ENCODE data around the gene LMX1B. TPM values are rescaled to one million over a fixed set of nuclear protein-coding genes. Genes with fewer than 3 reads are reported as not detected.

The LMX1B gene
- total and polyA plus RNA-seq, 2 of the 4 experiments (the other 2 are of a cell fraction), result not detected

- H3K18ac ChIP-seq (ENCODE audit: low read depth, low read length), result no peak overlapping the region
- WGBS, 2 experiments (ENCODE audit: extremely low coverage in 2 of 2, insufficient read length in 1 of 2), result 38% methylated on average over 2 of the region's 7 CpGs; no CpG with 5 or more reads in 1 of the 2 experiments
- no peak overlapping the region for H2BK15ac ChIP-seq (ENCODE audit: low read depth, low read length)
- no peak overlapping the region for H4K91ac ChIP-seq (ENCODE audit: insufficient read depth, low read depth, low read length)
- no peak overlapping the region for H2AK5ac ChIP-seq (ENCODE audit: low read depth, low read length)
- dilution Hi-C loops (cut with HindIII; ENCODE audit: low sequenced_read_pairs, unreplicated experiment), result no loop called here
- no peaks in the 10 kb centered on the region for H3K9me1 ChIP-seq (ENCODE audit: insufficient read depth, low read length)
- no peak overlapping the region for H3K14ac ChIP-seq (replicated peaks; ENCODE audit: low read depth, low read length)
- no TSS peak for BruUV-seq (replicated peaks)
- H2AFZ ChIP-seq (replicated peaks; ENCODE audit: low read length, poor library complexity), result no peak overlapping the region
- intact Hi-C loops (cut with micrococcal nuclease), result no loop called here
- H3K4me3 ChIP-seq (ENCODE audit: insufficient read depth, low read depth, low read length), result no peak overlapping the region
- no peak for ATAC-seq (ENCODE audit: low read depth)
- no peak overlapping the region for H2BK20ac ChIP-seq (ENCODE audit: low read depth, low read length)
- H3K27me3 ChIP-seq (ENCODE audit: control insufficient read depth, insufficient read depth, low read length), result peaks cover 73% of the 10 kb centered on the region
- H2BK5ac ChIP-seq (ENCODE audit: low read depth, low read length, poor library complexity, severe bottlenecking), result no peak overlapping the region
- no peak overlapping the region for H3K23ac ChIP-seq (ENCODE audit: low read depth, low read length)
- H3K79me1 ChIP-seq (ENCODE audit: low read depth in 1 of 2, low read length in 2 of 2), result no peaks in the 10 kb centered on the region
- no peak overlapping the region for H4K5ac ChIP-seq (ENCODE audit: low read depth, low read length)
- in situ Hi-C loops (cut with MboI; ENCODE audit: low sequenced_read_pairs), result no loop called here
- H4K20me1 ChIP-seq (ENCODE audit: insufficient read depth, low read length), result no peaks in the 10 kb centered on the region
- CTCF ChIA-PET, result interaction anchor here (0.6 kb wide), 1 partner anchor 8 kb away, joined by 3 read pairs; no protein-coding TSS in a partner anchor
- POLR2A ChIA-PET (ENCODE audit: unreplicated experiment), result no interaction called here
- H3K4me1 ChIP-seq (ENCODE audit: control insufficient read depth, insufficient read depth, low read length), result no peaks in the 10 kb centered on the region
- no peaks in the 10 kb centered on the region for H3K36me3 ChIP-seq (ENCODE audit: control insufficient read depth, insufficient read depth, low read length)
- H3K56ac ChIP-seq (ENCODE audit: extremely low read depth, insufficient read depth, low read length), result no peak overlapping the region
- no peak overlapping the region for H3K9ac ChIP-seq (ENCODE audit: low read depth, low read length)
- H3K4me2 ChIP-seq (ENCODE audit: low read depth, low read length), result no peak overlapping the region
- H3K27ac ChIP-seq (ENCODE audit: insufficient read depth, low read length), result no peak overlapping the region
- TF ChIP-seq POLR2A (IDR thresholded peaks at IDR 0.05; ENCODE audit: low read depth, low read length) (no peak), FOS (IDR thresholded peaks at IDR 0.05; ENCODE audit: low read depth, low read length) (no peak), CEBPB (IDR thresholded peaks at IDR 0.05; ENCODE audit: low read depth, low read length) (no peak), CHD1 (IDR thresholded peaks at IDR 0.05; ENCODE audit: low read depth, low read length) (no peak), MXI1 (IDR thresholded peaks at IDR 0.05; ENCODE audit: borderline replicate concordance, low read depth, low read length) (no peak), NFE2L2 (IDR thresholded peaks at IDR 0.05; ENCODE audit: low read depth, low read length) (no peak), RFX5 (IDR thresholded peaks at IDR 0.05; ENCODE audit: low read depth, low read length) (no peak), CTCF (conservative IDR thresholded peaks at IDR 0.05; ENCODE audit: low read depth, low read length) (no peak), MAFK (IDR thresholded peaks at IDR 0.05; ENCODE audit: low read depth, low read length) (no peak), BHLHE40 (IDR thresholded peaks at IDR 0.05; ENCODE audit: low read depth, low read length) (no peak), MAZ (IDR thresholded peaks at IDR 0.05; ENCODE audit: borderline replicate concordance, low read depth, low read length) (no peak), RAD21 (IDR thresholded peaks at IDR 0.05; ENCODE audit: low read length) (no peak), RCOR1 (IDR thresholded peaks at IDR 0.05; ENCODE audit: insufficient replicate concordance, low read length) (no peak), ELK1 (IDR thresholded peaks at IDR 0.05; ENCODE audit: borderline replicate concordance, low read depth, low read length) (no peak), SMC3 (IDR thresholded peaks at IDR 0.05; ENCODE audit: low read depth, low read length) (no peak)
- TF ChIP-seq, protein P1, sequence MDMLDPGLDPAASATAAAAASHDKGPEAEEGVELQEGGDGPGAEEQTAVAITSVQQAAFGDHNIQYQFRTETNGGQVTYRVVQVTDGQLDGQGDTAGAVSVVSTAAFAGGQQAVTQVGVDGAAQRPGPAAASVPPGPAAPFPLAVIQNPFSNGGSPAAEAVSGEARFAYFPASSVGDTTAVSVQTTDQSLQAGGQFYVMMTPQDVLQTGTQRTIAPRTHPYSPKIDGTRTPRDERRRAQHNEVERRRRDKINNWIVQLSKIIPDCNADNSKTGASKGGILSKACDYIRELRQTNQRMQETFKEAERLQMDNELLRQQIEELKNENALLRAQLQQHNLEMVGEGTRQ (IDR thresholded peaks at IDR 0.05; ENCODE audit: low read depth, low read length), result no peak
- H4K8ac ChIP-seq (ENCODE audit: low read depth in 2 of 2, low read length in 2 of 2), result no peak overlapping the region
- H3K9me3 ChIP-seq (ENCODE audit: control insufficient read depth, insufficient read depth, low read length), result peaks cover 4% of the 10 kb centered on the region
- DNase-seq, result no peak
- H2AK9ac ChIP-seq (replicated peaks; ENCODE audit: low read depth, low read length, poor library complexity), result no peak overlapping the region
- no peak overlapping the region for H2BK120ac ChIP-seq (ENCODE audit: low read depth, low read length)
- H3K4ac ChIP-seq (ENCODE audit: low read depth, low read length), result no peak overlapping the region
These were observed 67.6 kb downstream of the LMX1B start for GRCh38 chr9:126681336-126681735.

All from IMR-90 (cell line).